Motor neuron (in vitro differentiated cells): ENCODE results near the gene GRM7. TPM values are rescaled to one million over a fixed set of nuclear protein-coding genes. Genes with fewer than 3 reads are reported as not detected.

Experiments used
- ATAC-seq, 8 experiments: fragments of 200-7000 bp; cut with Tn5 transposase; replicated peaks in 6 of 8; 2 replicates each; pipeline ENCODE4 v1.8.0; 2021; ENCODE audit warnings: mild to moderate bottlenecking in 8 of 8, moderate library complexity in 8 of 8
- H3K27ac ChIP-seq, 2 donors: fragments of 250-450 bp; sonication (Bioruptor Pico); 2 replicates each; pipeline ENCODE4 v1.9.0; 2021; ENCODE audit warnings: antibody characterized with exemption in 2 of 2, mild to moderate bottlenecking in 2 of 2, moderate library complexity in 1 of 2
- H3K4me1 ChIP-seq, 2 donors: fragments of 250-450 bp; sonication (Bioruptor Pico); replicated peaks in 1 of 2; 2 replicates each; pipeline ENCODE4 v1.6.1; 2021; ENCODE audit warnings: antibody characterized with exemption in 2 of 2, mild to moderate bottlenecking in 2 of 2, moderate library complexity in 1 of 2
- H3K4me3 ChIP-seq, 5 donors: fragments of 250-450 bp; sonication (Bioruptor Pico); 2 replicates each; pipeline ENCODE4 v1.9.0; 2021; ENCODE audit warnings: antibody characterized with exemption in 5 of 5, mild to moderate bottlenecking in 5 of 5, moderate library complexity in 4 of 5
- WGBS, 10 experiments: fragments of 450-650 bp; shearing (Covaris generic); methylation state at CpG; one replicate each; pipeline ENCODE4 v1.0.0; 2022; 5-methylcytosine and 5-hydroxymethylcytosine counted together
- in situ Hi-C, 9 experiments: fragments of 400-800 bp; cut with MboI; loops; one replicate each; pipeline ENCODE4 v1.15.0; 2021; ENCODE audit warnings: low sequenced_read_pairs in 9 of 9, low pct_unique_long_range_greater_than_20kb in 2 of 9; ENCODE audit not compliant: unreplicated experiment in 9 of 9
- total RNA-seq, 8 experiments: library from RNA; unstranded; fragments of 300-600 nt; gene quantifications; 2 replicates each; pipeline versions ENCODE4 v1.2.3 to v1.2.4, GENCODE V29; 2022

Gene GRM7
- total RNA-seq, 8 experiments from 2014 or later = 0.14 to 5.0 (median 2.9) TPM; not detected in 1

- no peak overlapping the region for H3K27ac ChIP-seq
- H3K4me3 ChIP-seq = no peak overlapping the region
- 0 to 100% (median 68%) methylated on average over 1 to 3 of the region's 3 CpGs; no CpG with 5 or more reads in 1 of the 10 experiments for WGBS, 10 experiments
- in situ Hi-C loops = no loop called here
- no peaks in the 10 kb centered on the region for H3K4me1 ChIP-seq
- peak in 1 of 8 experiments; percentile 71 for ATAC-seq
Measured at GRCh38 chr3:7322957-7323669, 462.2 kb downstream of the GRM7 start.

GRCh38 chr3:7328339-7328738, 467.4 kb downstream of the GRM7 start:
- H3K4me1 ChIP-seq = no peaks in the 10 kb centered on the region
- WGBS, 10 experiments = 0 to 100% (median 33%) methylated on average over 1 of the region's 1 CpG; no CpG with 5 or more reads in 4 of the 10 experiments
- no peak overlapping the region for H3K27ac ChIP-seq
- H3K4me3 ChIP-seq = no peak overlapping the region
- in situ Hi-C loops = no loop called here
- no peak for ATAC-seq

- H3K27ac ChIP-seq = no peak overlapping the region
- in situ Hi-C loops = no loop called here
- H3K4me3 ChIP-seq = no peak overlapping the region
- H3K4me1 ChIP-seq = no peaks in the 10 kb centered on the region
- ATAC-seq = peak in 1 of 8 experiments; percentile 21
- 0 to 53% (median 13%) methylated on average over 1 to 2 of the region's 2 CpGs; no CpG with 5 or more reads in 3 of the 10 experiments for WGBS, 10 experiments
Measured at GRCh38 chr3:7332696-7333095, 471.8 kb downstream of the GRM7 start.

- no peak for ATAC-seq
- H3K27ac ChIP-seq = no peak overlapping the region
- no peak overlapping the region for H3K4me3 ChIP-seq
- H3K4me1 ChIP-seq = no peaks in the 10 kb centered on the region
- 0 to 90% (median 74%) methylated on average over 1 to 4 of the region's 4 CpGs; no CpG with 5 or more reads in 4 of the 10 experiments for WGBS, 10 experiments
- in situ Hi-C loops = no loop called here
Measured at GRCh38 chr3:7333125-7333524, 472.2 kb downstream of the GRM7 start.

- no peaks in the 10 kb centered on the region for H3K4me1 ChIP-seq
- no peak for ATAC-seq
- H3K27ac ChIP-seq = no peak overlapping the region
- H3K4me3 ChIP-seq = no peak overlapping the region
- WGBS, 10 experiments = 0 to 86% (median 43%) methylated on average over 1 to 2 of the region's 2 CpGs; no CpG with 5 or more reads in 3 of the 10 experiments
- in situ Hi-C loops = no loop called here
Measured at GRCh38 chr3:7340795-7341194, 479.9 kb downstream of the GRM7 start.

- no peak for ATAC-seq
- Histone ChIP-seq H3K4me1 (no peaks in the 10 kb centered on the region), H3K4me3 (no peak overlapping the region), H3K27ac (no peak overlapping the region)
- 0 to 100% (median 76%) methylated on average over 1 to 2 of the region's 2 CpGs; no CpG with 5 or more reads in 2 of the 10 experiments for WGBS, 10 experiments
- in situ Hi-C loops = no loop called here
Measured at GRCh38 chr3:7346364-7346763, 485.4 kb downstream of the GRM7 start.

- H3K4me1 ChIP-seq = no peaks in the 10 kb centered on the region
- H3K4me3 ChIP-seq = no peak overlapping the region
- in situ Hi-C loops = no loop called here
- no peak overlapping the region for H3K27ac ChIP-seq
- no peak for ATAC-seq
- 0 to 100% (median 83%) methylated on average over 1 of the region's 1 CpG; no CpG with 5 or more reads in 1 of the 10 experiments for WGBS, 10 experiments
Measured at GRCh38 chr3:7357101-7357500, 496.2 kb downstream of the GRM7 start.

GRCh38 chr3:7367968-7368367, 507.1 kb downstream of the GRM7 start:
- in situ Hi-C loops = no loop called here
- Histone ChIP-seq H3K4me1 (no peaks in the 10 kb centered on the region), H3K4me3 (no peak overlapping the region), H3K27ac (no peak overlapping the region)
- WGBS, 10 experiments = 0 to 100% (median 35%) methylated on average over 1 of the region's 1 CpG; no CpG with 5 or more reads in 2 of the 10 experiments
- no peak for ATAC-seq

- ATAC-seq = no peak
- Histone ChIP-seq H3K4me3 (no peak overlapping the region), H3K4me1 (no peaks in the 10 kb centered on the region), H3K27ac (no peak overlapping the region)
- in situ Hi-C loops = no loop called here
- WGBS, 10 experiments = 0 to 100% (median 83%) methylated on average over 1 to 2 of the region's 2 CpGs; no CpG with 5 or more reads in 1 of the 10 experiments
Measured at GRCh38 chr3:7368597-7368996, 507.7 kb downstream of the GRM7 start.

DNA sequence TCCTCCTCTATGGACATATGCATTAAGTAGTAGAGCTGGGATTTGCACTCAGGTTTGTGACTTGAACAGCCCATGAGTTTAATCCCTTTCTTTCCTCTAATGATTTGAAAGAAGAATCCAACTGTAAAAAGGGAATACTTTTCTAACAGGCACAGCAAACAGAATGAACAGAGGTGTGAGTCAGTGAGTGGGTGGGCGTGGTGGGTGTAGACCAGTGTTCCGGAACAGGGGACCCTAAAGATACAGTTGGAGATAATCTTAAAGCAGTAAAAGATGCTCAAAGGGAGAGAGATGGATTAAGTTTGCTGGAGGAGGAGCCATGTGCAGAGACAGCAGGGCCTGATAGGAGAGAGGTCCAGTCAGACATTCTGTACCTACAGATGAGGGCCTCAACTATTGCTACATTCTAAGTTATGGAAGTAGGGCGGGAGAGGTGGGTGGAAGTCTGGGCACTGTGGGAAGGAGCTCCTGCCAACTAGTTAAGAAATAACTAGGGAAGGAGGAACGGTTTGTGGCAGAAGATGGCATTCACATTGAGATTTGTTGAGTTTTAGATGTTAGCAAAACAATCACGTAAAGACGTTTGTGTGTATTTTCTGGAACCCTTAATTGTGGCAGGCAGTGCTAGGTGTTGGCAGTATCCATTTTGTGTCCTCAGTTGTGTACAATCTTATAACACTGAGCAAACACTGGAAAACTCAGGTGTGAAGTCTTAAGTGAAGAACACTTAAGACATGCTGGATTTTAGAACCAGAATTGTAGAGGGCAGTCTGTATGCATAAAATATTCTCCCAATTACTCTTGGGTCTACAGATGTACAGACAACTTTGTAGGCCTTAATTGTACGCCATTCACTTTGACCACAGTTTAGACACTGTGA, 511.0 kb downstream of the GRM7 start:
- WGBS, 10 experiments = 0 to 84% (median 35%) methylated on average over 1 to 7 of the region's 7 CpGs; no CpG with 5 or more reads in 1 of the 10 experiments
- H3K27ac ChIP-seq = no peak overlapping the region
- no peak for ATAC-seq

DNA sequence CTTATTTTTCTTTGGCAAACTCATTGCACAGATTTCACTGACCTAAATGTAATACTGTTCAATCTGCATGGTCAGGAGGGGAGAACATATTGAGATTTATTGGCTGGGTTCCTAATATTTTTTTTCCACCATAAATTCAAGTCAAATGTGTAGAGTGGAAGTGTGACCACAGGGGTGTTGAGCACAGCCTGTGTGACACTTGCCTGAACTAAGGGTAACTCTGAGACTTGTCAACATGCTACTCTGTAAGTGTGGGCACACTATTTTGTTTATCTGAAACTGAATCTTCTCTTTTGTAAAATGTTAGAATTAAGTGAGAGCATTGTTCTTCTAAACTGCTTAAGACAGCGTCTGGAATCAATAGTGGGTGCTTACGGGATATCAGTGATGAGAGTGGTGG, 516.2 kb downstream of the GRM7 start:
- no peak overlapping the region for H3K27ac ChIP-seq
- in situ Hi-C loops = no loop called here
- ATAC-seq = no peak
- H3K4me3 ChIP-seq = no peak overlapping the region
- 0 to 100% (median 79%) methylated on average over 1 to 2 of the region's 2 CpGs for WGBS, 10 experiments
- H3K4me1 ChIP-seq = no peaks in the 10 kb centered on the region

More for the DNA sequence above, 511.0 kb downstream of the GRM7 start:
- in situ Hi-C loops = no loop called here
- H3K4me3 ChIP-seq = no peak overlapping the region
- no peaks in the 10 kb centered on the region for H3K4me1 ChIP-seq

GRCh38 chr3:7381741-7382140, 520.8 kb downstream of the GRM7 start:
- no peak overlapping the region for H3K27ac ChIP-seq
- in situ Hi-C loops = no loop called here
- no peak for ATAC-seq
- no peak overlapping the region for H3K4me3 ChIP-seq
- H3K4me1 ChIP-seq = no peaks in the 10 kb centered on the region

DNA sequence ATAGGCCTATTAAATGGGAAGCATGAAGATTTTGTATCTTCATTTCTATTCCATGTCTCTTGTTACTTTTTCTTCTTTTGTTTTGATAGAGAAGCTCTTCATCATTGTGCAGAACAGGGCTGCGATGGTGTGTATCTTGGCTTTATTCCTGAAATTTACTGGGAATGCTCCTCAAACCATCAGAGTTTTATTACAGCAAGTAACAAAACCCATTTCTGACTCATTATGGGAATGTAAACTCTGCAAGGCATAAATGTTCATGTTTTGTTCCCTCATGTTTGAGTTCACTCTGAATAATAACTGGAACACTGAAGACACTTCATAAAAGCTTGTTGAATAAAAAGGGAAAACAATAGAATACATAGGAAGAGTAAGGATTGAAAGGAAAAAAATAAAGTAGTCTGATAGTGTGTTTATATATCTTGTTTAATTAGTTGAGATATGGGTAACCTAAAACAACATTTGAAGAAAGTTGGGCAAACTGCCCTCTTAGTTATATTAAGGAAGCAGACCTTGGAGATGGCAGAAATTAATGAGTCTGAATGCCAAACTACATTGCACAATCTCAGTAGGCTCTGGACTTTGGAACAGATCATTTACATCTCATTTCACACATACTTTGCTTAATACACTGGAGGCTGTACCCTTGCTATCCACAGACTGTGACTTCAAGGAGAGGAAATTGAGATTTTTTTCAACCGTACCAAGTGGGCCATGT, 521.5 kb downstream of the GRM7 start:
- no peak overlapping the region for H3K4me3 ChIP-seq
- 0 to 100% (median 85%) methylated on average over 1 to 2 of the region's 2 CpGs; no CpG with 5 or more reads in 1 of the 10 experiments for WGBS, 10 experiments
- in situ Hi-C loops = no loop called here
- no peaks in the 10 kb centered on the region for H3K4me1 ChIP-seq
- H3K27ac ChIP-seq = no peak overlapping the region
- ATAC-seq = peak in 5 of 8 experiments; percentile 18 to 74 (median 39)
